Keratinocyte (primary cell): Measurements from ENCODE around the gene CD177.

Experiments used
- CTCF ChIP-seq, 3 experiments: IDR thresholded peaks in 1 of 3; conservative IDR thresholded peaks in 1 of 3; optimal IDR thresholded peaks in 1 of 3; 2 replicates in 2 of 3; 3 replicates in 1 of 3; pipeline versions ENCODE3 to v1.5.1; 2011; ENCODE audit warnings: low read length in 3 of 3, mild to moderate bottlenecking in 3 of 3, moderate library complexity in 2 of 3, control low read depth in 1 of 3, inconsistent platforms in 1 of 3; ENCODE audit not compliant: insufficient read depth in 2 of 3; ENCODE audit errors: extremely low read depth in 1 of 3
- EZH2 ChIP-seq: IDR thresholded peaks from one replicate; pipeline ENCODE4 v1.6.1; 2012; ENCODE audit warnings: inconsistent platforms, mild to moderate bottlenecking, low read length, moderate library complexity

GRCh38 chr19:43315851-43316250 is 37.6 kb upstream of the CD177 start:
- TF ChIP-seq CTCF (optimal IDR thresholded peaks at IDR 0.05 in 1 of 3, IDR thresholded peaks at IDR 0.05 in 1 of 3, conservative IDR thresholded peaks at IDR 0.05 in 1 of 3; ENCODE audit: extremely low read depth in 1 of 3, insufficient read depth in 2 of 3, low read length in 3 of 3) (no peak), EZH2 (no peak)
